ENCODE measurements around the gene POU2F2. TPM values are rescaled to one million over a fixed set of nuclear protein-coding genes. Genes with fewer than 3 reads are reported as not detected.

Gene POU2F2
- total RNA-seq, 1 experiment from 2014 or later: 6.0 TPM

GRCh38 chr19:42170715-42171114, 38.5 kb upstream of the POU2F2 start (continued):
- TF ChIP-seq ATF6 (CRISPR knock-in tag; IDR thresholded peaks at IDR 0.05): no peak
- no peak for TF ChIP-seq CBFB (CRISPR knock-in tag; IDR thresholded peaks at IDR 0.05; ENCODE audit: low read depth)
- no peak for TF ChIP-seq SMAD3 (CRISPR knock-in tag; IDR thresholded peaks at IDR 0.05; ENCODE audit: borderline replicate concordance)
- TF ChIP-seq IRF1 (CRISPR knock-in tag; IDR thresholded peaks at IDR 0.05): no peak
- TF ChIP-seq NFYB (CRISPR knock-in tag; conservative IDR thresholded peaks at IDR 0.05; ENCODE audit: low read depth): no peak

- H3K27ac Mint-ChIP-seq: no peak overlapping the region; the same call in 1 of the 2 replicates
- POLR2A ChIA-PET: no interaction called here
- H3K4me1 Mint-ChIP-seq: peaks cover under 1% of the 10 kb centered on the region; the same call in 1 of the 2 replicates
Measured at GRCh38 chr19:42169486-42170413, 37.5 kb upstream of the POU2F2 start.

More at GRCh38 chr19:42169486-42170413, 37.5 kb upstream of the POU2F2 start:
- Mint-ChIP-seq H3K4me3 (no peak overlapping the region), H3K36me3 (no peaks in the 10 kb centered on the region), H3K27me3 (ENCODE audit: low read depth) (peaks cover 28% of the 10 kb centered on the region), H3K9me3 (no peaks in the 10 kb centered on the region)
- ATAC-seq (no peak), DNase-seq (ENCODE audit: low spot score) (no peak)
- CTCF ChIA-PET: interaction anchor here (0.6 kb wide), 1 partner anchor 16 kb away, joined by 3 read pairs; no protein-coding TSS in a partner anchor
- TF ChIP-seq ELF4 (CRISPR knock-in tag; IDR thresholded peaks at IDR 0.05; ENCODE audit: low read depth) (no peak), ZNF138 (CRISPR knock-in tag; conservative IDR thresholded peaks at IDR 0.05) (no peak), ZNF263 (CRISPR knock-in tag; IDR thresholded peaks at IDR 0.05; ENCODE audit: low read depth) (no peak), OVOL2 (CRISPR knock-in tag; IDR thresholded peaks at IDR 0.05; ENCODE audit: borderline replicate concordance) (no peak), SMAD3 (CRISPR knock-in tag; IDR thresholded peaks at IDR 0.05; ENCODE audit: borderline replicate concordance) (no peak), NFYB (CRISPR knock-in tag; conservative IDR thresholded peaks at IDR 0.05; ENCODE audit: low read depth) (no peak), ATF1 (CRISPR knock-in tag; IDR thresholded peaks at IDR 0.05) (no peak), EMX1 (CRISPR knock-in tag; IDR thresholded peaks at IDR 0.05) (no peak), ZMAT4 (CRISPR knock-in tag; IDR thresholded peaks at IDR 0.05) (no peak), HMGXB4 (CRISPR knock-in tag; IDR thresholded peaks at IDR 0.05) (no peak), CREB1 (CRISPR knock-in tag; IDR thresholded peaks at IDR 0.05) (no peak), TP53 (CRISPR knock-in tag; IDR thresholded peaks at IDR 0.05) (no peak), TEAD1 (CRISPR knock-in tag; IDR thresholded peaks at IDR 0.05) (no peak), AR (CRISPR knock-in tag; IDR thresholded peaks at IDR 0.05) (no peak), ETV6 (CRISPR knock-in tag; IDR thresholded peaks at IDR 0.05) (no peak), ZNF232 (CRISPR knock-in tag; IDR thresholded peaks at IDR 0.05) (no peak), E2F4 (CRISPR knock-in tag; IDR thresholded peaks at IDR 0.05; ENCODE audit: borderline replicate concordance, low read depth) (no peak), FOXJ3 (CRISPR knock-in tag; IDR thresholded peaks at IDR 0.05; ENCODE audit: borderline replicate concordance) (no peak), USF2 (CRISPR knock-in tag; IDR thresholded peaks at IDR 0.05) (no peak), PREB (CRISPR knock-in tag; IDR thresholded peaks at IDR 0.05; ENCODE audit: borderline replicate concordance) (no peak)

All from WTC11 (cell line).